HG03469 (cell line): ENCODE measurements around the gene CFAP57.

Experiments
- ATAC-seq: cut with Tn5 transposase; IDR thresholded peaks from one replicate; pipeline ENCODE4 v1.9.1; 2021; ENCODE audit warnings: mild to moderate bottlenecking, moderate library complexity, moderate number of reproducible peaks; ENCODE audit not compliant: unreplicated experiment

CFAP57 gene

DNA sequence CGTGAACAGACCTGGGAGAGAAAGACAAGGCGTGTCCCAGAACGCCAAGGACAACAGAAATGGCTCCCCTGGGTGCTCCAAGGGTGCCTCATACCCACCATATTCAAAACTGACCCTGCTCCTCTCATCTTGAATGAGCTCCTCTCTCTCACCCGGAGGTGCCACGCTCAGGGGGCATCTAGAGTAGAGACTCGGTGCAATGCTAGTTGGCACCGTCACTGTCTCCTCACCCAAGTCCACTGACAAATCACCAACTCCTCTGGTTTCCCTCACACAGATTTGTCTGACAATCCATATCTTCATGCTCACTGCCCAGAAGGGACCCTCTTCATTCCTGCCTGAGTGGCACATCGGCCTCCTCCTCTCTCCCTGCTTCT is 102.7 kb downstream of the CFAP57 start:
- no peak for ATAC-seq

GRCh38 chr1:43275826-43276620 is 103.9 kb downstream of the CFAP57 start:
- ATAC-seq = no peak

DNA sequence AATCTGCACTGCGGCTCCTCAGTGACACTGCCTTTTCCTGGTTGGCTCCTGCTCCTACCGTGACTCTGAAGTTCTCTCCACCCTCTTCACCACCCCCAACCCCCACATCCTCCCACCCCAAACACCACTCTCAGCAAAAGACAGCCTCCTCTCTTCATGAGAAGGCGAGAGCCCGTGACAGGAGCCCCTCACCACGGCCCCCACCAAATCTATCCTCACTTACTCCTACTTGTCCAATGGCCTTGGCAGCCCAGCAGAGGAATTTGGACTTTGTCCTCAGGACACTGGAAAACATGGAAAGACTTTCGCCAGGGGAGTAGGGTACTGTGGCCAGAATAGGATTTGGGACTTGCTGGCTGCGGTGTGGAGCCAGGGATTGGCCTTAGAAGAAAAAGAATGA is 104.5 kb downstream of the CFAP57 start:
- ATAC-seq = no peak

- ATAC-seq = no peak
Observed at GRCh38 chr1:43277116-43277876, 105.2 kb downstream of the CFAP57 start.

DNA sequence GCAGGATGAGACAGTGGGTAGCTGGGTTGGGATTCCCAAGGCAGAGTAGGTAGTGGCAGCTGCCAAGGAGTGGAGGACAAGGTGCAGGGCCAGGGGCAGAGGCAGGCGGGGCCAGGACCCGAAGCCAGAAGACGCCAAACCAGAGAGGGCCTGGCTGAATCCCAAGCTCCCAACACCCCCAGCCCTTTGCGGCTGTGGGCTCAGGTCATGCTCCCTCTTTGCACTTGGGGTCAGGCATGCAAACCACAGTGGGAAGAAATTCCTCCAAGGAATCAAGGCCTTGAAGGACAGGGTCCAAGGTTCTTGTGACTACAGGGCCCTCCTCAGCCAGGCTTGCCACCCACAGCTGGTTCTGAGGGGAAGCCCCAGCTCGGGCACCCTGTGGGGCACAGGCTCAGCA is 107.0 kb downstream of the CFAP57 start:
- no peak for ATAC-seq

DNA sequence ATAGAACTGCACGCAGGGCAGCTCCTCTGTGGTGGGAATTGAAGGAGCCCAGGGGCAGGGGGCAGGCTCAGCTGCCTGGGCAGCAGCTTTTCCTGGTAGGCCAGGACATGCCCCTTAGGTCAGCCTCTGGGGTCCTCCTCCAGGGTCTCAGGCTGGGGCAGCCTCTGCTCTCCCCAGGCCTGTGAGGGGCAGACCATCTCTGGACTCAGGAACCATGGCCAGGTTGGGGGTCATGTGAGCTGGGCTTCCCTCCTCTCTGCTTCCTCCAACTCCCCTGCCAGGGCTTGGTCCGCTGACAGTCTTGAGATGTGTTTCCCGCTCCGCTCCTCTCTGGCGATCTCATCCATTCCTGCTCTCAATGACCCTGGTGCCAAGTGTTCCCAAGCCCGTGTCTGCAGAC is 107.5 kb downstream of the CFAP57 start:
- no peak for ATAC-seq

- ATAC-seq = no peak
Observed at GRCh38 chr1:43280692-43281091, 108.6 kb downstream of the CFAP57 start.

GRCh38 chr1:43282220-43283195 is 110.4 kb downstream of the CFAP57 start:
- no peak for ATAC-seq

- no peak for ATAC-seq
Observed at GRCh38 chr1:43284065-43284464, 111.9 kb downstream of the CFAP57 start.

- ATAC-seq = no peak
Observed at GRCh38 chr1:43284546-43285110, 112.5 kb downstream of the CFAP57 start.

- ATAC-seq = no peak
Observed at GRCh38 chr1:43285269-43285990, 113.3 kb downstream of the CFAP57 start, which contains the start of gene C1orf210. Gene C1orf210, minus strand, starts transcription at chr1:43285581. Its CDS starts 2,311 bp downstream, at chr1:43283270.

DNA sequence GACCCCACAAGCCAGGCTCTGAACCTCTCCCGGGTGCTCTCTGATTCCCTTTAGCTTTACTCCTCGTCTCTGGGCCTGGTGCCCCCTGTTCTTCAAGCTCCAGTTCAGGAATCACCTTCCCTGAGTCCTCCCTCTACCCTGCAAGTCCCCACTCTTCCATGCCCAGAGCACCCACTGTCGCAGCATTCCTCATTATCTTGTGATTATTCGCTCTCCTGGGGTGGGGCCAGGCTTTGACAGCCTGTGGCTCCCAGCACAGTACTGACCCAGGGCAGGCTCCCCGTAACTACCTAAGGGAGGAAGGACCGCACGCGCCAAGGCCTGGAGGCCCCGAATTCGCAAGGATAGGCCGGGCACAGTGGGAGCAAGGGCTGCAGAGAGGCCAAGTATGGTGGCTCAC is 114.0 kb downstream of the CFAP57 start:
- ATAC-seq = no peak

- ATAC-seq = no peak
Observed at GRCh38 chr1:43286533-43286932, 114.4 kb downstream of the CFAP57 start.

- no peak for ATAC-seq
Observed at GRCh38 chr1:43288058-43288784, 116.1 kb downstream of the CFAP57 start.

GRCh38 chr1:43288785-43289706 is 116.9 kb downstream of the CFAP57 start:
- ATAC-seq = no peak

- no peak for ATAC-seq
Observed at GRCh38 chr1:43292216-43292615, 120.1 kb downstream of the CFAP57 start.

DNA sequence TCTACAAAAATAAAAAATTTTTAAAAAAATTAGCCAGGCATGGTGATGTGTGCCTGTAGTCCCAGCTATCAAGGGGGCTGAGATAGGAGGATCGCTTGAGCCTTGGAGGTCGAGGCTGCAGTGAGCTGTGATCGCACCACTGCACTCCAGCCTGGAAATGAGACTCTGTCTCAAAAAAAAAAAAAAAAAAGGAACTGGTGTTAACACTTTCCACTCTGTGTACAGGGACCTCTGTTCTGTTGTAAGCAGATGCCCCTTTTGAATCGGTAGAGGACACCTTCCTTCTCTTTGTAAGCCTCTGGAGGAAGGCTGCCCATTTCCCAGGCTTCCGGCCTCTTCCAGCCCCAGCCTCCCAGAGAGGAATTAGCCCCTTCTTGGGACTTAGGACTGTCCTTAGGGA is 120.5 kb downstream of the CFAP57 start:
- no peak for ATAC-seq

- ATAC-seq = no peak
Observed at GRCh38 chr1:43293176-43293575, 121.0 kb downstream of the CFAP57 start.
